OCI-M2 (cell line): ENCODE results near the gene C10orf62.
"Not testable (repeated sequence)": the region's sequence is repeated elsewhere in the genome, so short reads cannot be mapped to it uniquely, and the experiment has no call there.

Experiments
- DNase-seq: peaks from one replicate; lab custom pipeline; 2025; ENCODE audit not compliant: unreplicated experiment; lab: John Stamatoyannopoulos, UW

The C10orf62 gene, protein sequence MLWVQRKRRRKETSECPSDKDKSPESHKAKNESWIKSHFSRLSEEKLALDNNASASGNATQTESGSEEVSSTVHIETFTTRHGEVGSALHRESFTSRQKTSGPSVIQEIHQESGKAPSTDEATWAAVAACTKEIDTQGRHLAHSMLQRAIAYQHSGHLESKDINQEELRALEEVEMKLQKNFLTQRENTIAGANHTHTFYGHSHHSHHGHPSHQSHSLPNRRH

DNA sequence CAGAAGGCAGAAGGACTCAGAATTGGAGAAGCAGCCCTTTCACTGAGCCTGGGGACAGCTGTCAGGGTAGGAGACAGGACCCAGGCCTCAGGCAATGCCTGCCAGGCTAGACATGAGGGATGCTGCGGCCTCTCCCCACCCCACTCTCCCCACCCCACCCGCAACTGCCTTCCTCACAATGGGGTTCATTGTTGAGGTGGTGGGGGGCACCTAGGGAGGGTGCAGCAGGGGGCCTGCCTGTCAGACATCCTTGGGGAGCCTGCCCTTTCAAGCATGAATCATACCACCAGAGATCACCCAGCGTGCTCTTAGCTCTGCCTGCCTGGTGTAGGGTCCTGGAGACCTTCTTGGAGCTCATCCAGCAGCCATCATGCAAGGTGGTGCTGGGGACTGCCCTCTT lies at the start of gene C10orf62:
Gene C10orf62, plus strand, starts transcription at position 243 of the 400 bp plus-strand sequence. CDS start 177 bp downstream, outside the sequence.
- DNase-seq: no peak

DNA sequence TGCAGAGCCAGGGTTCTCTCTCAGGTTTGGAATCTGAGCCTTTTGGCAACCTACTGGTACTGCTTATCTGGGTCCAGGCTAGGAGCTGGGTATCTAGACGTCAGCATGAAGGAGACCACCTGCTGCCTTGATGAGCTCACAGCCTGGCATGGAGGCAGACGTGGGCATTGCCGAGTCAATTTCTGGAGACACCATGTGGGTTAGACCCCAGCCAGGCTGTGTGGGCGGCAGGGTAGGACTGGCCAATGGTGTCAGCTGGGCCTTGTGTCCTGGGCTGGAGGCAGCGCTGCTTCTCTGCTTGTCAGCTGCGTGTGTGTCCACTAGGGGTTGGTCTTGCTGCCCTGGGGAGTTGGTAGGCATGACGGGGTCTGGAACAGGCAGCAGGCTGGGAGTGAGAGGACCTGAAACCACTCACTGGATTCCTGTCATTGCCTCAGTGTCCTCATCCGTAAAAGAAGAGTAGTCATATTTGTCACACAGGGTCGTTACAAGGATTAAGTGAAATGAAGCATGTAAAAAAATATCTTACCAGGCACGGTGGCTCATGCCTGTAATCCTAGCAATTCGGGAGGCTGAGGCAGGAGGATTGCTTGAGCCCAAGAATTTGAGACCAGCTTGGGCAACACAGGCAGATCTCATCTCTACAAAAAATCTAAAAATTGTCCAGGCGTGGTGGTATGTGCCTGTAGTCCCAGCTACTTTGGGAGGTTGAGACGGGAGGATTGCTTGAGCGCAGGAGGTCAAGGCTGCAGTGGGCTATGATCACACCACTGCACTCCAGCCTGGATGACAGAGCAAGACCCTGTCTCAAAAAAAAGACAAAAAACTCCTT lies 48.6 kb upstream of the C10orf62 start:
- no peak for DNase-seq

DNA sequence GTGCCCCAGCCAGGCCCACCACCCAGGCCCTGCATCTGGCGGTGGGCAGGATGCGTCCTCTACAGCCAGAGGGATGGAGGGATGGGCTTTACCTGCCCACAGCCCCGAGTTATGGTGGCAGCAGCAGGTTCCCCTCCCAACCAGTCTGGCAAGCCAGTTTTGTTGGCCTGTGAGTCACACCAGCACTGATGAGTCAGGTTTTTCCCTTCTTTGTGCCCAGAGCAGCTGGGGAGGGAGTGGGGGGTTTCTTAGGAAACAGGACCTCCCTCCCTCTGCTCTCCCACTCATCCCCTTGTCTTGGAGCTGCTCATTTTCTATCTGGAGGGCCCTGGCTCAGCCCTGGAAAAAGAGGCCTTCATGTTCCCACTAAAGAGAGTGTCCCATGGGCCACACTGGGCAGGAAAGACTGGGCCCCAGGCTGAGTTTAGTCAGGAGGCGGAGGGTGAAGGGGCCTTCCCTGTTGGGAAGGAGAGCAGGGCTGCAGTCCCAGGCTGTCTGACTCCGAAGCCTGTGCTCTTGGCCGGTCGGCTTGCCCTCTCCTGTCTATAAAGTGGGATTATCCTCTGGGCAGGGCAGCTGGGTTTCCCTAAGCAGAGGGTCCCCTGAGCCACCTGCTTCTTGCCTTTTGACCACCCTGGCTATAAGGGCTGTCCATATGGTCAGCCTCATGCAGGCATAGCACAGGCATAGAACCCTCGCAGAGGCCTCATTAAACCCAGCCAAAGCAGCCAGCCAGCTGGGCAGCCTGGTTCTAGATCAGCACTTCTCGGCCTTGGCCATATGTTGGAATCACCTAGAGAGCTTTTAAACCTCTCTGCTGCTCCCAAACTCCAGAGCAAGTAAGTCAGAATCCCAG lies 47.1 kb upstream of the C10orf62 start:
- DNase-seq: no peak

DNA sequence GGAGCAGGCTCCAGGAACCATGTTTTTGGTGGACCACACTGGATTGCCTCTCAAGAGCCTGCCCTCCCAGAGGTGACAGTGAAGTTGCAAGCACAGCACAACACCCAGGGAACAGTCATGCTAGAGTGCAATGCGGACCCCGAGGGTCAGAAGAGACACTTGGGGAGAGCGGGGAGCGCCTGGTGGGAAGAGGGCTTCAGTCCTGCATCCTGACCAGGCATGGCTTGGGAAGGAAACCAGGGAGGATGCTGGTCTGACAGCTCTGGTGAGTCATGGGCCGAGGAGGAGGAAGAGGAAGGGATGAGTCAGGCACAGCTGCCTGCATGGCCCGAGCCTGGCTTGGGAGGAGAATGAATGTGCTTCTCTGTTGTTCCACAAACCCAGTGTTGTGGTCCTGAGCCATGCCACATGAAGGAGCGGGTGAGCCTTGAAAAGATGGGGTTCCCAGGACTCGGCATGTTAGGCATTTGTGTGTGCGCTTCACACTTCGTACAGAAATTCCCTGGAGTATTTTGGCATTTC lies 46.4 kb upstream of the C10orf62 start:
- peak; percentile 20 for DNase-seq

DNA sequence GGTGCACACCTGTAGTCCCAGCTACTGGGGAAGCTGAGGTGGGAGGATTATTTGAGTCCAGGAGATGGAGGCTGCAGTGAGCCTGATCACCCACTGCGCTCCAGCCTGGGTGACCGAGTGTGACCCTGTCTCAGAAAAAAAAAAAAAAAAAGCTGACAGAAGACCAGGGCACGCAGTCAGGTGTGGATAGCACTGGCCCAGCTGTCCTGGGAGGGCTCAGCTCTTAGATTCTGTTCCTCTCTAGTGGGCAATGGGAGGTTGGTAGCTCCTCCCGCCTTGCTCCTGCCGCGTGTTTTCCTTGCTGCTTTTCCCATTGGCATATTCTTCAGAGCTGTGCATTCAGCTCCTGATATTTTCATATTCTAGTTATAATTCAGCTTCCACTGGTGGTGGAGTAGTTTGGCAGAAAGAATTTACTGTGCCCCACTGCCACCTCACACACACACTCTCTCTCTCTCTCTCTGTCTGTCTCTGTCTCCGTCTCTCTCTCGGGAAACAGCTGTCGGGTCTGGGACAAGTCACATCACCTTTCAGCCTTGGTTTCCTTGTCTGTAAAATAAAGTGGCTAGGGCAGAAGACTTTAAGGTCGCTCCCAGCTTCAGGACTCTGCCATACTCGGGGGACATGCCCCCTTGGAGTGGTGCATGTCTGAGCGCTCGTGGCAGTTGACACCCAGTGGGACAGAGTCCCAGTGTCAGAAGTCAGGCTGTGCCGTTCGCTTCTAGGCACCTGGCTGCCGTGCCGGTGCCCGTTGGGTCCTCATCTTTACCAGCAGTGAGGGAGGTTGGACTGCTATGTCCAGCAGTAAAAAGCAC lies 42.9 kb upstream of the C10orf62 start:
- DNase-seq: no peak

DNA sequence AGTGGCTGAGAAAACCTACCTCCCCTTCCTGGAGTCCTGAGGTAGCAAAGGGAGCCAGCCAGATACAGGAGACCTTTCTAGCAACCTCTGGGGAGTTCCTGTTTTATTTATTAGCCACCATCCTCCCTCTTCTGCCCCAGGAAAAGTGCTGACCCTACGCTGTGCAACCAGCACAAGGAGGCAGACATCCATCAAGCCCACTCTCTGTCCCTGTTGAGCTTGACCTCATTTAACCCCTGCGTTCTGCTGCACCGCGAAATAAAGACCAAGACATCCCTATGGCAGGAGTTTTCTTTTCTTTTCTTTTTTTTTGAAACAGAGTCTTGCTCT lies 42.3 kb upstream of the C10orf62 start:
- no peak for DNase-seq

DNA sequence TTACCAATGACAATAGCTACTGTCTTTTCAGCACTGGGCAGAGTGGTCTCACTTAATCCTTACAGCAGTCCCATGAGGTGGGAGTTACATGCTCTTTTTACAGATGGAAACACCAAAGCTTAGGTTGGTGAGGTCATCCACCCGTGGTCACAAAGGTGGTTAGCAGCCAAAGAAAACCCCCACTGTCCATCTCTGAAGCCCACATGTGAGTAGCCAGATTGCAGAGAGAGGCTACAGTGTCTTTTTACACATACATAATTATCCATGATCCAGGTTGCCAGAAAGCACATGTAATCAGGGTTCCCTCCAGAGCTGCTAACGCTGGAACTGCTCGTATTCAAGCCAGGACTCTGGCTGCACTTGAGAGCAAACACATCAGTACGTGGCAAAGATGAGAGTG lies 41.6 kb upstream of the C10orf62 start:
- DNase-seq: no peak

DNA sequence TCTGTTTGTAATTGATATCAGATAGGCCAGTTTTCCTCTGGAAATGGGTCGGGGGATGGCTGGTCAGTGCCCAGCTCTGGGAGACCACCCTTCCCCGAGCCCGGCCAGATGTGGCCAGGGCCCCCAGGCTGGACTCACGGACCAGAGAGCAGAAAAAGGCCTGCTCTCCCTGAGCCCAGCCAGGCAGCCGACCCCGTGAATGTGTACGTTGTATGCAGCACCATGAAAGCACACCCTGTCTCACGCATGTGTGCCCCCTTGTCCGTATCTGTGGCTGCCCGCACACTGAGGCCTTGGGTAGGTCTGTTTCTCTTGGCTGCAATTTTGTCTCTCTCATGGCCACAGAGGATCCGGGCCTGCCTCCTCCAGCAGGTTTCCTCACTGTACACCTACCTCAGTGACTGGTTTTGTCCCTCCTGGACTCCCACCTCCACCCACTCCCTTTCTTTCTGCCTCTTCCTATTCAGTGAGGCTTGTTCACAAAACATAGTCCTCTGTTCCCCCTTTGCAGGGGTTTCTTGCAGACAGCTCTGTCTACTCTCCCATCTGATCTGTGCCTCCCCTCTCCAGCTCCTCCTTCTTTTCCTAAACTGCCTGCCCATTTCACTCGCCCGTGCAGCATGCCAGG lies 40.6 kb upstream of the C10orf62 start:
- DNase-seq: no peak

DNA sequence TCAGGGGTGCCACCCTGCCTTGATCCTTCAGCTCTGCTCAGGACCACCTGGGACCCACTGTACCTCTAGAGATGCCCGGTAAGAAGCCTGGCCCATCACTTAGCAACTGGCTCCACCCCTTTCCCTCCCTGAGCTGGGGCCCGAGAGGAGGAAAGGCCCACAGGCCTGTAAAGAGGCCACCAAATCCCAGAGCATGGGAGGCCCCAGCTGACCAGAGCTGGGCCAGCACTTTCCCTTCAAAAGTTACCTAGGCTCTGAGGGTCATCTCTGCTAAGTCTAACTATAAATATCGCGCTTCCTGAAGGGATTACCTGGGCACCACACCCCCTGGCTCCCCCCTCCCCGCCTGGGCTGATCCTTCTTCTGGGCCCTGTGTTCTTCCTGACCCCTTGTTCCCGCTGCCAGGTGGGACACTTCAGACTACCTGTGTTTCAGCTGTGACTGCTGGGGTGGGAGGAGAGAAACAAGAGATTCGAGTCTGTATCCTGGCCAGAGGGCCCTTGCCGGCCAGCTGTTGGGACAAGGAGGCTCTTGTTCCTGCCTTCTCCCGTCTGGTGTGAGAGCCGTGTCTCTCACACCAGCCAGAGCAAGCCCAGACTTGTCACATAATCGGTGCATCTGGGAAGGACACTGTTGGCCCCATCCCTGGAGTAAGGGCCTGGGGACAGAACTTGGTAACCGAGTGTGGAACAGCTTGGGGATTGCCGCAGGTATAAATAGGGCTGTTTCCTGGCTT lies 39.8 kb upstream of the C10orf62 start:
- no peak for DNase-seq

DNA sequence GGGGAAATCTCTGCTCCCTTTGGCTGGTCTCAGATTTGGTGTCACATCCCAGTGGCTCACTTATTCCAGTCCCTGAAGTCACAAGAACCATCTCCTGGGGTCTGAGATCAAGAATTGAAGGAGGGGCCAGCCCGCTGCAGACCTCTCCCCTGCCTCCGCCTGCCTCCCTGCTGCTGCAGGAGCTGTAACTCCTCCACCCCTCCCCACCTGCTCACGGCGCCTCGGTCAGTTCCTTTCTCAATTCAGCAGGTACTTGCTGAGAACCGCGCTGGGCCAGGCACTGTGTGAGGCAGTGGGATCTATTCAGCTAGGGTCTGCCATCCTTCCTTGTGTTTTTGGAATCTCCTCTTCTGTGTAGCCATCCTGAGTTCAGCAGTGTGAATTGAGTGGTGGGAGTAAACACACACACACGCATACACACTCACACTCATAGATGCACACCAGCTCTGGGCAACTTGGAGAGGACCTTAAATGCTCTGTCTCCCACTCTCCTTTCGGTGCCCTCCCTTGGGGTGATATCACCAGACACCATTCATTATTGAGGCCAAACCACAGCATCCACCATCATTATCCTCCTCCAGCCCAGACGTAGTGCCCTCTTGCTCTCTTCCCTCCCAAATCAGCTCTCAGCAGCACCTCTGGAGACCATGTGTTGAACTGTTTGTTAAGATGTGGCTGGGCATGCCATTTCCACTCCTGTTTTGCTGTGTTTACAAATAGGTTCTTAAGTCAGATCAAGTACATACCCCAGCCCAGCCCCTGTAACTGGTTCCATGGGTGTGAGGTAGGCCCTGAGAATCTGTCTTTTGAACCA lies 39.0 kb upstream of the C10orf62 start:
- no peak for DNase-seq

DNA sequence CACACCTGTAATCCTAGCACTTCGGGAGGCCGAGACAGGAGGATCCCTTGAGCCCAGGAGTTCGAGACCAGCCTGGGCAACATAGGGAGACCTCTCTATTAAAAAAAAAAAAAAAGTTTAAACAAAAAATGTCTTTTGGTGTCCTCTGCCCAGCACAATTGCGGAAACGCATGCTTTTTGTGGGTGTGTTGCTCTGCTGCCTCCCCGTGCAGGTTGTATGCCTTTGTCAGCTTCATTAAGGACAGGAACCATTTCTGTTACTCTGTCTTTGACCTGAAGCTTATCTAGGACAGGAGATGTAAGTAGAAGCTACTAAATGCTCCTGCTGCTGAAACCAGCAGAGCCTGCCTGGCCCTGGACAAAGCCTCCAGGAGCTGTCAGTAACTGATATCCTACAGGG lies 38.2 kb upstream of the C10orf62 start:
- DNase-seq: no peak

DNA sequence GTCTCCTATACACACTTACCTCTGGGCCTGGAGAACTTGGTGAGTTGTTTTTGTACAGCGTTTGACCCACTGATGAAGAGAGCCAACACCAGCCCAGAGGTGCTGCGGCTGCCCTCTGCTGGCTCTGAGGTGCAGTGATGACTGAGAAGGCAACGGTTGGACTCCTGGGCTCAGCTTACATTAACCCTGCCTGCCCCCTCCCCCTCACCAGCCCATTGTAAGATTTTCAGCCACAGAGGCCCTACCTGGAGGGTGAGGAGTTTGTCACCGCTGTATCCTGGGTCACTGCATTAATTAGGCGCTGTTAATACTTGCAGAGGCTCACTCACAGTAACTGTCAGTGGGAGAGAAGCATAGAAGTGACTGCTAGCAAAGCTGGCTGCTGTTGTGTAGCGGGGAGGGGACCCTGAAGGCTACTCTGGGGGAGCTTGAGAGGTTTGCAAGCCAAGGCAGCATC lies 35.9 kb upstream of the C10orf62 start:
- DNase-seq: peak; percentile 8

DNA sequence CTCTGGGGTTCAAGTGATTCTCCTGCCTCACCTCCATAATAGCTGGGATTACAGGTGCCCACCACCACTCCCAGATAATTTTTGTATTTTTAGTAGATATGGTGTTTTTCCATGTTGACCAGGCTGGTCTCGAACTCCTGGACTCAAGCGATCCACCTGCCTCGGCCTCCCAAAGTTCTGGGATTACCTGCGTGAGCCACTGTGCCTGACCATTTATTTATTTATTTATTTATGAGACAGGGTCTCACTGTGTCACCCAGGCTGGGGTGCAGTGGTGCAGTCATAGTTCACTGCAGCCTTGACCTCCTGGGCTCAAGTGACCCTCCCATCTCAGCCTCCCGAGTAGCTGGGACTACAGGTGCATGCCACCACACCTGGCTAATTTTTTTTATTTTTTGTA lies 35.2 kb upstream of the C10orf62 start:
- DNase-seq: not testable (repeated sequence)

DNA sequence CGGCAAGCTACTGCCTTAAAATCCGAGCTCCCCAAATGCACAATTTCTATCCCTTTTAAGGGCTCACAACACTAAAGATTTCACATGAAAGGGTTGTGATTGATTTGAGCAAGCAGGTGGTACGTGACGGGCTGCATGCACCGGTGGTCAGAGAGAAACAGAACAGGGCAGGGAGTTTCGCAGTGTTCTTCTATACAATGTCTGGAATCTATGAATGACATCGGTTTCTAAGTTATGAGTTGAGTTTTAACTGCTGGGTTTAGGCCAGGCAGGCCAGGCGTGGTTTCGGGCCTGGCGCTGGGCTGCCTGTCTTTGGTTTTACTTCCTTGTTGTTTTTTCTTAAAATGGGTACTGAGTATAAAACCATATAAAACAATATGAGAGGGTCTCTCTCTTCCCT lies 34.0 kb upstream of the C10orf62 start:
- not testable (repeated sequence) for DNase-seq

DNA sequence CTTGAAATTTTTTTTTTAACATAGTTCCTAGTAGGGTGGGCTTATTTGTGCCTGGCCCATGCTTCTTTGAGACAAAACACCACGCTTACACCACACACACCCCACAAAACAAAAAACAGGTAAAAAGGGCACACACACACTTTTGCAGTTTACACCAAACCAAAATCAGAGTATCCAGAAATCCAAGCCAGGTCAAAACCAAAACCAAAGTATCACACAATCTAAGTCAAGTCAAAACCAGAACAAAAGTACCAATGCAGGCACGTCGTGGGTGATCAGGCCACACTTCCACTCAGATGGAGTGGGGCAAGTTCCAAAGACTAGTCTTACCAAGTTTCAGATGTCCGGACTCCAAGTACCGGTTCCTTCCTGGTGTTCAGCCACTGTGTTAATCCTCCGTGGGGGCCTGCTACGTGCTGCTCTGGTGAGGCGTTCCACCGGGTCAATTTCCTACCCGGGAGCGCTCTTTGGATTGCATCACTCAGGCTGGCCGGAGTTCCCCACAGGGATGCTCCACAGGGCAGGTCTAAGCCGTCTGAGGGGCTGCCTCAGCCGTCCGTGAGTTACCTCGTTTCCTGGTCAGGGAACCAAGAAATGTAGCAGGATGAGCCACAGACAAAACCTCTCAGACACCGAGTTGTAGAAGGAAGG lies 28.7 kb upstream of the C10orf62 start:
- DNase-seq: not testable (repeated sequence)

DNA sequence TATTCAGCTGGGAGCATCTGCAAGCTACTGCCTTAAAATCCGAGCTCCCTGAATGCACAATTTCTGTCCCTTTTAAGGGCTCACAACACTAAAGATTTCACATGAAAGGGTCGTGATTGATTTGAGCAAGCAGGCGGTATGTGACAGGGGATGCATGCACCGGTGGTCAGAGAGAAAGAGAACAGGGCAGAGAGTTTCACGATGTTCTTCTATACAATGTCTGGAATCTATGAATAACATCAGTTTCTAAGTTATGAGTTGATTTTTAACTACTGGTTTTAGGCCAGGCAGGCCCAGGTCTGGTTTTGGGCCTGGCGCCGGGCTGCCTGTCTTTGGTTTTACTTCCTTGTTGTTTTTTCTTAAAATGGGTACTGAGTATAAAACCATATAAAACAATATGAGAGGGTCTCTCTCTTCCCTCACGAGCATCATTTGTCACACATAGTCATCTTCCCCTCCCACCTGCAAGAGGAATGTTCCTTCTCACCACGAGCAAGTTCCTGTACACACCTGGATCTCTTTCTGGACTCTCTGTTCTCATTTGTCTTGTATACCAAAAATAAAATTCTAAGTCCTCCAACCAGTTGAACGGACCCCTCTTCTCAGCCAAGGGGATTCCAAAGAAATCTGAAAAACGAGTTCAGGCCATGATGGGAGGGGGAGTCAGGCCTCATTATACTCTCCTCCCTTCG lies 28.0 kb upstream of the C10orf62 start:
- not testable (repeated sequence) for DNase-seq

DNA sequence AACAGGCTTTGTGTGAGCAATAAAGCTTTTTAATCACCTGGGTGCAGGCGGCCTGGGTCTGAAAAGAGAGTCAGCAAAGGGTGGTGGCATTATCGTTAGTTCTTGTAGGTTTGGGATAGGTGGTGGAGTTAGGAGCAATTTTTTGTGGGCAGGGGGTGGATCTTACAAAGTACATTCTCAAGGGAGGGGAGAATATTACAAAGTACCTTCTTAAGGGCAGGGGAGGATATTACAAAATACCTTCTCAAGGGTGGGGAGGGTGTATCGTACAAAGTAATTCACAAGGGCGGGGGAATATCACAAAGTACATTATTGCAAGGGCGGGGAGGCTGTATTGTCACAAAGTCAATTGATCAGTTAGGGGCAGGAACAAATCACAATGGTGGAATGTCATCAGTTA lies 27.2 kb upstream of the C10orf62 start:
- not testable (repeated sequence) for DNase-seq
